Activated CD4-positive, alpha-beta T cell treated with anti-CD3 and anti-CD28 coated beads, Interleukin-2, Interleukin-4, amounts not matched to agents 100 ng/mL and 50 ng/mL, durations not matched to agents 16 hours and 8 hours (primary cell): ENCODE data around the gene CALR.
"Not testable (repeated sequence)": the region's sequence is repeated elsewhere in the genome, so short reads cannot be mapped to it uniquely, and the experiment has no call there.

Experiments used
- DNase-seq: peaks from one replicate; pipeline ENCODE4 v3.0.0-alpha.2; 2020; ENCODE audit warnings: low spot score

Gene CALR

GRCh38 chr19:12933287-12934072 is 4.9 kb upstream of the CALR start, which contains the start of gene FARSA:
Gene FARSA, minus strand, starts transcription at chr19:12933711. Its CDS starts 15 bp downstream, at chr19:12933696.
- DNase-seq: peak; percentile 95

- DNase-seq: no peak
Measured at GRCh38 chr19:12935071-12935470, 3.3 kb upstream of the CALR start.

- DNase-seq: no peak
Measured at GRCh38 chr19:12936582-12936981, 1.8 kb upstream of the CALR start.

GRCh38 chr19:12937093-12937926 is 1.1 kb upstream of the CALR start:
- no peak for DNase-seq

GRCh38 chr19:12938779-12939601 is 581 bp downstream of the CALR start:
- DNase-seq: no peak

- DNase-seq: no peak
Measured at GRCh38 chr19:12939975-12940423, 1.6 kb downstream of the CALR start.

- no peak for DNase-seq
Measured at GRCh38 chr19:12940897-12941296, 2.5 kb downstream of the CALR start.

GRCh38 chr19:12943437-12944044 is 5.1 kb downstream of the CALR start:
- DNase-seq: no peak

- DNase-seq: no peak
Measured at GRCh38 chr19:12944104-12944674, 5.8 kb downstream of the CALR start.

GRCh38 chr19:12945479-12946091 is 7.2 kb downstream of the CALR start, which contains the start of gene RAD23A:
Gene RAD23A, plus strand, starts transcription at chr19:12945862. Its CDS starts 87 bp downstream, at chr19:12945949.
- DNase-seq: peak; percentile 98

- peak; percentile 55 for DNase-seq
Measured at GRCh38 chr19:12946092-12946721, 7.8 kb downstream of the CALR start.

- no peak for DNase-seq
Measured at GRCh38 chr19:12946731-12947496, 8.5 kb downstream of the CALR start.

- DNase-seq: no peak
Measured at GRCh38 chr19:12947702-12948611, 9.5 kb downstream of the CALR start.

- no peak for DNase-seq
Measured at GRCh38 chr19:12948612-12949362, 10.4 kb downstream of the CALR start.

GRCh38 chr19:12949363-12950283 is 11.2 kb downstream of the CALR start:
- no peak for DNase-seq

GRCh38 chr19:12952050-12952449 is 13.6 kb downstream of the CALR start:
- not testable (repeated sequence) for DNase-seq
